Measurements from ENCODE around the gene FER.
"Not testable (repeated sequence)": the region's sequence is repeated elsewhere in the genome, so short reads cannot be mapped to it uniquely, and the experiment has no call there.

FER gene

DNA sequence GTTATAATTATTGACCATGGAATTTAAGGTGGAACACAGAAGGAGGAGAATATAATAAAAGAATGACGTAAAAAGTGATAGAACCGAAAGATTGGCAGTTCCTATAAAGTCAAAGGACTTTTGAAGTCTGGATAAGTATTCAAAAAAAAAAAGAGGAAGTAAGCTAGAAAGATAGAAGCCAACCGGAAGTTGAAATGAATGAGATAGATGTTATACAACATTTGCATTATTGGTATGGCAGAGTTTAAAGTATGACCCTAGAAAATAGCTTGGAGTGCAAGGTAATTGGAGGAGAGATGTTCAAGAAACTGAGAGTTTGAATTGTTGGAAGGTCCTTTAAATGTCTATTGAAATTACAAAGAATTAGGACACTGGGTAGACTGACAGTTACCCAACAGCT lies 293.6 kb downstream of the FER start:
- TF ChIP-seq POLR2AphosphoS5 (IDR thresholded peaks at IDR 0.05; ENCODE audit: low read depth): no peak
- no peak for TF ChIP-seq SPI1 (IDR thresholded peaks at IDR 0.05; ENCODE audit: borderline replicate concordance, low read depth)
- TF ChIP-seq, protein P1, sequence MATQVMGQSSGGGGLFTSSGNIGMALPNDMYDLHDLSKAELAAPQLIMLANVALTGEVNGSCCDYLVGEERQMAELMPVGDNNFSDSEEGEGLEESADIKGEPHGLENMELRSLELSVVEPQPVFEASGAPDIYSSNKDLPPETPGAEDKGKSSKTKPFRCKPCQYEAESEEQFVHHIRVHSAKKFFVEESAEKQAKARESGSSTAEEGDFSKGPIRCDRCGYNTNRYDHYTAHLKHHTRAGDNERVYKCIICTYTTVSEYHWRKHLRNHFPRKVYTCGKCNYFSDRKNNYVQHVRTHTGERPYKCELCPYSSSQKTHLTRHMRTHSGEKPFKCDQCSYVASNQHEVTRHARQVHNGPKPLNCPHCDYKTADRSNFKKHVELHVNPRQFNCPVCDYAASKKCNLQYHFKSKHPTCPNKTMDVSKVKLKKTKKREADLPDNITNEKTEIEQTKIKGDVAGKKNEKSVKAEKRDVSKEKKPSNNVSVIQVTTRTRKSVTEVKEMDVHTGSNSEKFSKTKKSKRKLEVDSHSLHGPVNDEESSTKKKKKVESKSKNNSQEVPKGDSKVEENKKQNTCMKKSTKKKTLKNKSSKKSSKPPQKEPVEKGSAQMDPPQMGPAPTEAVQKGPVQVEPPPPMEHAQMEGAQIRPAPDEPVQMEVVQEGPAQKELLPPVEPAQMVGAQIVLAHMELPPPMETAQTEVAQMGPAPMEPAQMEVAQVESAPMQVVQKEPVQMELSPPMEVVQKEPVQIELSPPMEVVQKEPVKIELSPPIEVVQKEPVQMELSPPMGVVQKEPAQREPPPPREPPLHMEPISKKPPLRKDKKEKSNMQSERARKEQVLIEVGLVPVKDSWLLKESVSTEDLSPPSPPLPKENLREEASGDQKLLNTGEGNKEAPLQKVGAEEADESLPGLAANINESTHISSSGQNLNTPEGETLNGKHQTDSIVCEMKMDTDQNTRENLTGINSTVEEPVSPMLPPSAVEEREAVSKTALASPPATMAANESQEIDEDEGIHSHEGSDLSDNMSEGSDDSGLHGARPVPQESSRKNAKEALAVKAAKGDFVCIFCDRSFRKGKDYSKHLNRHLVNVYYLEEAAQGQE (IDR thresholded peaks at IDR 0.05; ENCODE audit: insufficient replicate concordance, low read depth): no peak
- TF ChIP-seq, protein P2, sequence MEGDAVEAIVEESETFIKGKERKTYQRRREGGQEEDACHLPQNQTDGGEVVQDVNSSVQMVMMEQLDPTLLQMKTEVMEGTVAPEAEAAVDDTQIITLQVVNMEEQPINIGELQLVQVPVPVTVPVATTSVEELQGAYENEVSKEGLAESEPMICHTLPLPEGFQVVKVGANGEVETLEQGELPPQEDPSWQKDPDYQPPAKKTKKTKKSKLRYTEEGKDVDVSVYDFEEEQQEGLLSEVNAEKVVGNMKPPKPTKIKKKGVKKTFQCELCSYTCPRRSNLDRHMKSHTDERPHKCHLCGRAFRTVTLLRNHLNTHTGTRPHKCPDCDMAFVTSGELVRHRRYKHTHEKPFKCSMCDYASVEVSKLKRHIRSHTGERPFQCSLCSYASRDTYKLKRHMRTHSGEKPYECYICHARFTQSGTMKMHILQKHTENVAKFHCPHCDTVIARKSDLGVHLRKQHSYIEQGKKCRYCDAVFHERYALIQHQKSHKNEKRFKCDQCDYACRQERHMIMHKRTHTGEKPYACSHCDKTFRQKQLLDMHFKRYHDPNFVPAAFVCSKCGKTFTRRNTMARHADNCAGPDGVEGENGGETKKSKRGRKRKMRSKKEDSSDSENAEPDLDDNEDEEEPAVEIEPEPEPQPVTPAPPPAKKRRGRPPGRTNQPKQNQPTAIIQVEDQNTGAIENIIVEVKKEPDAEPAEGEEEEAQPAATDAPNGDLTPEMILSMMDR (IDR thresholded peaks at IDR 0.05; ENCODE audit: insufficient read depth, low read length): no peak
- TF ChIP-seq GABPA (IDR thresholded peaks at IDR 0.05; ENCODE audit: low read depth): no peak
- H3K27me3 ChIP-seq (ENCODE audit: insufficient read depth, poor library complexity, severe bottlenecking): no peaks in the 10 kb centered on the region
- no peak overlapping the region for H3K4me3 ChIP-seq (replicated peaks; ENCODE audit: insufficient read depth, low read length)
- no peak overlapping the region for H3K27ac ChIP-seq (replicated peaks)
- DNase-seq (ENCODE audit: low read depth in 1 of 2, low spot score in 1 of 2): no peak

DNA sequence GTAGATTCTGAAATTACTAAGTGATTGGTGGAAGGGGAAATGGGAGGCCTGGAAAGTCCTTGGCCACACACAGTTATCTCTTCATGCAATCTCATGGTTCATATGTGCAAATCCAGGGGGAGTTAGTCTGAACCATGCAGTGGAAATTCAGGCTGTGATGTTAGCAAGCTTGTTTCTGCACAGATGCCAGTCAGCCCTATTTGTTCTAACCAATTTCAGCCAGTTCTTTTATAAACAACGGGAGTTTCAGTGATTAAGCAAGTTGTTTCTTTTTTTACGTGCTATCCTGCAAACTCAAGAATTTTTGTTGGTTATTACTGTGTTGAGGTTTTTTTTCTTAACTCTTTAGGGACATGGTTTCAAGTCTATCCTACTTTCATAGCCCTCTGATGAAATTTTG lies 298.0 kb downstream of the FER start:
- DNase-seq (ENCODE audit: low read depth in 1 of 2, low spot score in 1 of 2): no peak
- Histone ChIP-seq H3K4me3 (replicated peaks; ENCODE audit: insufficient read depth, low read length) (no peak overlapping the region), H3K27ac (replicated peaks) (no peak overlapping the region), H3K27me3 (ENCODE audit: insufficient read depth, poor library complexity, severe bottlenecking) (no peaks in the 10 kb centered on the region)
- TF ChIP-seq SPI1 (IDR thresholded peaks at IDR 0.05; ENCODE audit: borderline replicate concordance, low read depth): no peak
- TF ChIP-seq POLR2AphosphoS5 (IDR thresholded peaks at IDR 0.05; ENCODE audit: low read depth): no peak
- TF ChIP-seq, protein P2 (IDR thresholded peaks at IDR 0.05; ENCODE audit: insufficient read depth, low read length): no peak
- TF ChIP-seq, protein P1 (IDR thresholded peaks at IDR 0.05; ENCODE audit: insufficient replicate concordance, low read depth): no peak
- TF ChIP-seq GABPA (IDR thresholded peaks at IDR 0.05; ENCODE audit: low read depth): no peak

DNA sequence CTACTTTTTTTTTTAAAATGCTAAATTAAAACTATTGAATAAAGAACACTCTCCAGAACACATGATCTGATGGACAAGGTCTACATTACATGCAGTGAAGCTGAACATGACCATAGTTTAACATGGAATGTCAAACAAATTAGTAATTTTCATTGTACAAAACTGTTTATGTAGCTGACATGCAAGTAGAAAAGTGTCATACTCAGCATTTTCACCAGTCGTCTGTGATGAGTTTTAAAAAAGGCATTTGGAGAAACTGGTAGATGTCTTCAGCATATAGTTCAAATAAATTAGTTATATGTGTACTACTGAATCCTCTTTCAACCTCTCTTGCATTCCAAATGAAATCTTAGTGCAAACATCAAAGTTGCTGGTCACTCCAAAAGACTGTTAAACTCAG lies 301.9 kb downstream of the FER start:
- no peak overlapping the region for H3K4me3 ChIP-seq (replicated peaks; ENCODE audit: insufficient read depth, low read length)
- TF ChIP-seq SPI1 (IDR thresholded peaks at IDR 0.05; ENCODE audit: borderline replicate concordance, low read depth) (no peak), GABPA (IDR thresholded peaks at IDR 0.05; ENCODE audit: low read depth) (no peak)
- DNase-seq (ENCODE audit: low read depth in 1 of 2, low spot score in 1 of 2): no peak
- H3K27me3 ChIP-seq (ENCODE audit: insufficient read depth, poor library complexity, severe bottlenecking): no peaks in the 10 kb centered on the region
- H3K27ac ChIP-seq (replicated peaks): no peak overlapping the region

DNA sequence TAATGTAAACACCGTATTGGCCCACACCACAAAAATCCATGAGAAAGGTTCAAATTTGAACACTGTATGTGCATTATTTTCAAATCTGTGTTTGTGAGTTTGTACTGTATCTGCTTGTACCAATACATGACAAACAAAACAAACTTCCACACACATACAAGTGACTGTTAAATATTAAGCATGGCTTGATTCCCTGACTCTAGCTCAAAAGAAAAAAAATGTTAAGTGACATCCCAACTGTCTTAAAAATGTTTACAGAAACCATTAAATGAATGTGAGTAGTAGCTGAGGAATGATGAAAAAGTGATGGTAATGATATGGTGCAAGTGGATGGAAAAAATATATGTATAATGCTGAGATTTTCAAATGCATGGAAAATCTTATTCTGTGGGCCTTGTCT lies 302.6 kb downstream of the FER start:
- DNase-seq (ENCODE audit: low read depth in 1 of 2, low spot score in 1 of 2); H3K4me3 ChIP-seq (replicated peaks; ENCODE audit: insufficient read depth, low read length); H3K27ac ChIP-seq (replicated peaks); H3K27me3 ChIP-seq (ENCODE audit: insufficient read depth, poor library complexity, severe bottlenecking): not testable (repeated sequence)

DNA sequence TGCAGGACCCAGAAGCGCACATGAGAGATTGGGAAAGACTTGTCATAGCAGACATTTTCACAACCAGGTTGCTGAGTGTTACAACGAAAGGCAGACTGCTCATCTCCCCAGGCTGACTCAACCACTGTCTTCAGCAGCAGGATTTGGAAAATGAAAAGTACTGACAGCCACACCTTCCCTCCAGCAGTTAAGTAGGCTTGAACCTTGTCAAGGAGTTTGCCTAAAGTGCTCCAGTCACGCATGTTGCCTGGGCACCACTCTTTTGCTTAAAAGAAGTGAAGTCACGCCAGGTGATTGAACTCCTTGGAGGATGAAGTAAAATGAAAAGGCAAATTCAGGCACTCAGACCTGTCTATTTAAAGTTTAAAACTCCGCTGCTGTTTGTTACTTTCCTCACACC lies 304.5 kb downstream of the FER start:
- not testable (repeated sequence) for H3K27ac ChIP-seq (replicated peaks); H3K4me3 ChIP-seq (replicated peaks; ENCODE audit: insufficient read depth, low read length); DNase-seq (ENCODE audit: low read depth in 1 of 2, low spot score in 1 of 2); H3K27me3 ChIP-seq (ENCODE audit: insufficient read depth, poor library complexity, severe bottlenecking)

All from HL-60 (cell line).